IMR-90 (cell line): ENCODE data around the gene TAX1BP1. TPM values are rescaled to one million over a fixed set of nuclear protein-coding genes. Genes with fewer than 3 reads are reported as not detected.

Experiments
- ATAC-seq: fragments of 200-7000 bp; cut with Tn5 transposase; 2 replicates; pipeline ENCODE4 v1.9.1; 2020; ENCODE audit warnings: low read depth, mild to moderate bottlenecking, moderate library complexity
- BruUV-seq: library from RNA; stranded (reverse); fragments of 400-500 nt; replicated peaks from 2 replicates; lab custom pipeline; 2021; lab: Mats Ljungman, UMichigan
- CTCF ChIA-PET: fragments of 300-600 bp; formaldehyde crosslinking; extraction: SDS; loops from one replicate; lab custom pipeline; 2021; ENCODE audit warnings: antibody characterized with exemption; lab: Yijun Ruan, JAX
- POLR2A ChIA-PET: fragments of 300-600 bp; sonication (Branson Sonifier 250); formaldehyde crosslinking; loops from one replicate; lab custom pipeline; 2022; ENCODE audit warnings: antibody characterized with exemption; ENCODE audit not compliant: unreplicated experiment; lab: Charles Lee
- DNase-seq: peaks from one replicate; pipeline ENCODE4 v3.0.0; 2013
- H2AFZ ChIP-seq: replicated peaks from 2 replicates; pipeline ENCODE3; 2013; ENCODE audit warnings: low read length, mild to moderate bottlenecking; ENCODE audit not compliant: poor library complexity
- H2AK5ac ChIP-seq: 2 replicates; pipeline ENCODE4 v1.6.1; 2013; ENCODE audit warnings: low read depth, low read length, inconsistent platforms
- H2AK9ac ChIP-seq: replicated peaks from 2 replicates; pipeline ENCODE3; 2013; ENCODE audit warnings: mild to moderate bottlenecking, low read depth, low read length, moderate library complexity; ENCODE audit not compliant: poor library complexity
- H2BK120ac ChIP-seq: 2 replicates; pipeline ENCODE4 v1.6.1; 2013; ENCODE audit warnings: low read depth, low read length, inconsistent platforms
- H2BK15ac ChIP-seq: 3 replicates; pipeline ENCODE4 v1.6.1; 2013; ENCODE audit warnings: low read depth, low read length, inconsistent platforms
- H2BK20ac ChIP-seq: 2 replicates; pipeline ENCODE4 v1.6.1; 2013; ENCODE audit warnings: low read depth, mild to moderate bottlenecking, inconsistent platforms, low read length, moderate library complexity
- H2BK5ac ChIP-seq: 2 replicates; pipeline ENCODE4 v1.6.1; 2013; ENCODE audit warnings: mild to moderate bottlenecking, low read depth, low read length, inconsistent platforms; ENCODE audit not compliant: poor library complexity, severe bottlenecking
- H3K14ac ChIP-seq: replicated peaks from 2 replicates; pipeline ENCODE4 v1.6.1; 2013; ENCODE audit warnings: low read depth, low read length, inconsistent platforms
- H3K18ac ChIP-seq: 2 replicates; pipeline ENCODE4 v1.6.1; 2013; ENCODE audit warnings: low read depth, low read length, control low read depth
- H3K23ac ChIP-seq: 2 replicates; pipeline ENCODE4 v1.6.1; 2013; ENCODE audit warnings: low read depth, low read length, inconsistent platforms
- H3K27ac ChIP-seq: 2 replicates; pipeline ENCODE4 v1.5.1; 2013; ENCODE audit warnings: mild to moderate bottlenecking, control low read depth, low read length; ENCODE audit not compliant: insufficient read depth
- H3K27me3 ChIP-seq: 2 replicates; pipeline ENCODE4 v1.6.1; 2013; ENCODE audit warnings: low read length; ENCODE audit not compliant: control insufficient read depth, insufficient read depth
- H3K36me3 ChIP-seq: 2 replicates; pipeline ENCODE4 v1.6.1; 2013; ENCODE audit warnings: low read length, mixed read lengths; ENCODE audit not compliant: control insufficient read depth, insufficient read depth
- H3K4ac ChIP-seq: 2 replicates; pipeline ENCODE4 v1.6.1; 2013; ENCODE audit warnings: low read depth, low read length, inconsistent platforms
- H3K4me1 ChIP-seq: 2 replicates; pipeline ENCODE4 v1.6.1; 2013; ENCODE audit warnings: low read length, mixed read lengths; ENCODE audit not compliant: control insufficient read depth, insufficient read depth
- H3K4me2 ChIP-seq: 2 replicates; pipeline ENCODE4 v1.6.1; 2013; ENCODE audit warnings: low read depth, mild to moderate bottlenecking, control low read depth, low read length, moderate library complexity
- H3K4me3 ChIP-seq: 2 replicates; pipeline ENCODE4 v1.5.1; 2013; ENCODE audit warnings: low read depth, mild to moderate bottlenecking, control low read depth, low read length, moderate library complexity; ENCODE audit not compliant: insufficient read depth
- H3K56ac ChIP-seq: 2 replicates; pipeline ENCODE4 v1.6.1; 2013; ENCODE audit warnings: low read length, inconsistent platforms; ENCODE audit not compliant: insufficient read depth; ENCODE audit errors: extremely low read depth
- H3K79me1 ChIP-seq, 2 experiments: 2 replicates each; pipeline ENCODE4 v1.6.1; 2013; ENCODE audit warnings: low read length in 2 of 2, inconsistent platforms in 1 of 2, low read depth in 1 of 2
- H3K9ac ChIP-seq: 2 replicates; pipeline ENCODE4 v1.6.1; 2013; ENCODE audit warnings: low read depth, low read length, control low read depth
- H3K9me1 ChIP-seq: 2 replicates; pipeline ENCODE4 v1.6.1; 2013; ENCODE audit warnings: low read length, inconsistent platforms; ENCODE audit not compliant: insufficient read depth
- H3K9me3 ChIP-seq: 2 replicates; pipeline ENCODE4 v1.6.1; 2013; ENCODE audit warnings: low read length; ENCODE audit not compliant: control insufficient read depth, insufficient read depth
- H4K20me1 ChIP-seq: 2 replicates; pipeline ENCODE4 v1.6.1; 2013; ENCODE audit warnings: low read length, inconsistent platforms; ENCODE audit not compliant: insufficient read depth
- H4K5ac ChIP-seq: 2 replicates; pipeline ENCODE4 v1.6.1; 2013; ENCODE audit warnings: mild to moderate bottlenecking, low read depth, low read length, control low read depth
- H4K8ac ChIP-seq, 2 experiments: 2 replicates each; pipeline ENCODE4 v1.6.1; 2013; ENCODE audit warnings: low read depth in 2 of 2, low read length in 2 of 2, control low read depth in 1 of 2, inconsistent platforms in 1 of 2
- H4K91ac ChIP-seq: 2 replicates; pipeline ENCODE4 v1.6.1; 2013; ENCODE audit warnings: low read depth, low read length, inconsistent platforms; ENCODE audit not compliant: insufficient read depth
- CHD1 ChIP-seq: IDR thresholded peaks from 2 replicates; pipeline ENCODE4 v1.6.1; 2012; ENCODE audit warnings: low read depth, low read length, improper control_type of control experiment
- MAFK ChIP-seq: IDR thresholded peaks from 2 replicates; pipeline ENCODE4 v1.6.1; 2012; ENCODE audit warnings: low read depth, low read length, improper control_type of control experiment
- MAZ ChIP-seq: IDR thresholded peaks from 2 replicates; pipeline ENCODE4 v1.6.1; 2012; ENCODE audit warnings: low read depth, mild to moderate bottlenecking, low read length, improper control_type of control experiment, moderate library complexity, borderline replicate concordance
- MXI1 ChIP-seq: IDR thresholded peaks from 2 replicates; pipeline ENCODE4 v1.6.1; 2012; ENCODE audit warnings: low read depth, mild to moderate bottlenecking, low read length, moderate library complexity, borderline replicate concordance
- RAD21 ChIP-seq: IDR thresholded peaks from 2 replicates; pipeline ENCODE4 v1.6.1; 2012; ENCODE audit warnings: low read length, improper control_type of control experiment
- RCOR1 ChIP-seq: IDR thresholded peaks from 2 replicates; pipeline ENCODE4 v1.6.1; 2012; ENCODE audit warnings: mild to moderate bottlenecking, low read length, improper control_type of control experiment; ENCODE audit not compliant: insufficient replicate concordance
- WGBS, 2 experiments: methylation state at CpG; one replicate each; pipeline versions ENCODE4 v1.1.5 to v1.1.7; 2013; ENCODE audit warnings: missing lambda C conversion rate in 2 of 2; ENCODE audit not compliant: insufficient read length in 1 of 2; ENCODE audit errors: extremely low coverage in 2 of 2; 5-methylcytosine and 5-hydroxymethylcytosine counted together
- dilution Hi-C: fragments of 300-500 bp; cut with HindIII; formaldehyde crosslinking; loops from one replicate; pipeline ENCODE4 v1.14.3; 2018; ENCODE audit warnings: low sequenced_read_pairs; ENCODE audit not compliant: unreplicated experiment
- in situ Hi-C: fragments of 300-500 bp; cut with MboI; formaldehyde crosslinking; loops from 3 replicates; pipeline ENCODE4 v1.14.3; 2019; ENCODE audit warnings: low sequenced_read_pairs, inconsistent platforms, mixed read lengths
- intact Hi-C: fragments of 100-400 bp; cut with micrococcal nuclease; formaldehyde crosslinking; loops from 2 replicates; pipeline ENCODE4 v1.10.0; 2022
- polyA plus RNA-seq, 3 experiments: library from polyadenylated mRNA; depleted of rRNA; stranded (reverse); fragments of >200 nt; gene quantifications; 2 replicates each; pipeline ENCODE4 v1.2.3, GENCODE V29; 2012; ENCODE audit warnings: low replicate concordance in 1 of 3
- total RNA-seq: library from RNA; depleted of rRNA; stranded (reverse); fragments of >200 nt; gene quantifications from 2 replicates; pipeline ENCODE4 v1.2.3, GENCODE V29; 2012
- TF ChIP-seq, protein P1 (sequence below): fragments of 150-350 bp; IDR thresholded peaks from 2 replicates; pipeline ENCODE4 v1.6.1; 2016; ENCODE audit warnings: low read depth, mild to moderate bottlenecking, low read length, moderate library complexity, borderline replicate concordance

The TAX1BP1 gene
- total and polyA plus RNA-seq, 2 of the 4 experiments (the other 2 are of a cell fraction) = 49.0 to 52.7 TPM

DNA sequence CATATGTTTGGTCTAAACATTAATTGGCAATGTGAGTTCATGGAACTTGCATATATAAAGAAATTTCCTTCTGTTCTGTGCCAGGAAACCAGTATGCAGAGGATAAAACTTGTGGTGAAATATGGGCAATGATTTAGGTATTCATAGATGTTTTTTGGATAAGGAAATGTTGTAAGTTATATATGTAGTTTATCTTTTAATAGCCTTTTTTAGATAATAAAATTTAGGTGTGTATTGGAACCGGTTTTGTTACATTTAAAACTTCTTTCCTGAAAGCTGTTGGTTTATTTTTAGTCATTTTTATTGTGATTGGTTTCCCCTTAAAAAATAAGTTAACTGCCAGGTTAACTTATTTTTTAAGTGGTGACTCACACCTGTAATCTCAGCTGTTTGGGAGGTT lies 22.1 kb downstream of the TAX1BP1 start:
- dilution Hi-C loops = no loop called here
- H3K4me2 ChIP-seq = no peak overlapping the region; the same call in 1 of the 2 replicates
- H3K18ac ChIP-seq = no peak overlapping the region
- H3K9ac ChIP-seq = no peak overlapping the region
- H3K14ac ChIP-seq = no peak overlapping the region
- H4K91ac ChIP-seq = no peak overlapping the region
- no peaks in the 10 kb centered on the region for H3K9me3 ChIP-seq
- no peak overlapping the region for H2AK5ac ChIP-seq
- H2AFZ ChIP-seq = no peak overlapping the region
- BruUV-seq = no TSS peak
- ChIA-PET POLR2A (no interaction called here), CTCF (no interaction called here)
- no peaks in the 10 kb centered on the region; the same call in 1 of the 2 replicates for H3K9me1 ChIP-seq
- H3K79me1 ChIP-seq = peaks cover 28 to 39% of the 10 kb centered on the region in 2 experiments
- H2BK120ac ChIP-seq = no peak overlapping the region
- no peak overlapping the region for H2AK9ac ChIP-seq
- intact Hi-C loops = no loop called here
- DNase-seq (no peak), ATAC-seq (no peak)
- in situ Hi-C loops = no loop called here
- H4K20me1 ChIP-seq = peaks cover 11% of the 10 kb centered on the region
- H3K4ac ChIP-seq = no peak overlapping the region
- H3K36me3 ChIP-seq = peaks cover 10% of the 10 kb centered on the region
- H3K4me1 ChIP-seq = peaks cover 4% of the 10 kb centered on the region
- no peak for TF ChIP-seq MXI1
- no peak for TF ChIP-seq MAZ
- no peak for TF ChIP-seq RCOR1
- TF ChIP-seq, protein P1, sequence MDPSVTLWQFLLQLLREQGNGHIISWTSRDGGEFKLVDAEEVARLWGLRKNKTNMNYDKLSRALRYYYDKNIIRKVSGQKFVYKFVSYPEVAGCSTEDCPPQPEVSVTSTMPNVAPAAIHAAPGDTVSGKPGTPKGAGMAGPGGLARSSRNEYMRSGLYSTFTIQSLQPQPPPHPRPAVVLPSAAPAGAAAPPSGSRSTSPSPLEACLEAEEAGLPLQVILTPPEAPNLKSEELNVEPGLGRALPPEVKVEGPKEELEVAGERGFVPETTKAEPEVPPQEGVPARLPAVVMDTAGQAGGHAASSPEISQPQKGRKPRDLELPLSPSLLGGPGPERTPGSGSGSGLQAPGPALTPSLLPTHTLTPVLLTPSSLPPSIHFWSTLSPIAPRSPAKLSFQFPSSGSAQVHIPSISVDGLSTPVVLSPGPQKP = no peak
- TF ChIP-seq MAFK = no peak
- no peak for TF ChIP-seq RAD21
- TF ChIP-seq CHD1 = no peak
- WGBS, 2 experiments = no CpG with 5 or more reads among the region's 1 CpG
- H2BK15ac ChIP-seq = no peak overlapping the region
- no peak overlapping the region for H3K23ac ChIP-seq
- H3K27me3 ChIP-seq = no peaks in the 10 kb centered on the region
- H4K5ac ChIP-seq = no peak overlapping the region
- H3K4me3 ChIP-seq = no peak overlapping the region
- no peak overlapping the region for H2BK20ac ChIP-seq
- H2BK5ac ChIP-seq = no peak overlapping the region
- H3K56ac ChIP-seq = no peak overlapping the region
- no peak overlapping the region for H4K8ac ChIP-seq
- H3K27ac ChIP-seq = no peak overlapping the region
